GM13976 (cell line): ENCODE results near the gene EMX2.
"Not testable (repeated sequence)": the region's sequence is repeated elsewhere in the genome, so short reads cannot be mapped to it uniquely, and the experiment has no call there.

Experiments used
- DNase-seq: peaks from one replicate; pipeline ENCODE4 v3.0.0; 2012; ENCODE audit warnings: low spot score
- in situ Hi-C: fragments of 300-500 bp; cut with MboI; formaldehyde crosslinking; loops from one replicate; pipeline ENCODE4 v1.12.0; 2022; ENCODE audit warnings: low sequenced_read_pairs, mixed read lengths, inconsistent platforms; ENCODE audit not compliant: unreplicated experiment
- TF ChIP-seq, protein P1 (sequence below): IDR thresholded peaks from 2 replicates; pipeline ENCODE4 v1.5.1; 2012; ENCODE audit warnings: borderline replicate concordance, mild to moderate bottlenecking; ENCODE audit not compliant: insufficient read depth; ENCODE audit errors: extremely low read depth, missing control alignments, control extremely low read depth

Gene EMX2

DNA sequence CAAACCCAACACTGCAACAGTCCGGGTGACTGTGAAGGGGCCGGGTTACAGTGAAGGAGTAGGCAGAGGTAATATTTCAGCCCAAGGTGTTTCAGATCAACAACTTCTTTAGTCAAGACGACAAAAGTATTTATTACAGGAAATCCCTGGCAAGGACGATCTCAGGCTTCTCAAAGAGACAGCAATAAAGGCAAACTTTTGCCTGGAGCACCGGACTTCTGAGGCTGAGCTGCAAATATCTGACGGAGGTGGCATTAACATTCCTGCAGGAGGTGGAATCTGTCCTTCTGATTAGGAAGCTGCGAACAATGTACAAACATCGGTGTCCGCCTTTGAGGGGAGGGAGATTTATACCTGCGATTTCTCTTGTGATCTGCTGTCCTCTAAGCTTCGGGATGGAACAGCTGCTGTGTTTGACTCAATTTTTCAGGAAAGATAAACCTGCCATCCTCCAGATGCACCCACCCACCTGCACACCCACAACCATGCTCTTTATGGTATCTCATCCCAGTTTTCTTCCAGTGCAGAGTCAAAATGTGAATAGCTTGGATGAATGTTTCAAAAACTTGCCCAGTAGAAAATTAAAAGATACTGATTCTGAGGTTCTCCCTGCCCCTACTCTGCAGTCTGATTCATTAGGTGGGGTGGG, 32.1 kb downstream of the EMX2 start:
- TF ChIP-seq, protein P1, sequence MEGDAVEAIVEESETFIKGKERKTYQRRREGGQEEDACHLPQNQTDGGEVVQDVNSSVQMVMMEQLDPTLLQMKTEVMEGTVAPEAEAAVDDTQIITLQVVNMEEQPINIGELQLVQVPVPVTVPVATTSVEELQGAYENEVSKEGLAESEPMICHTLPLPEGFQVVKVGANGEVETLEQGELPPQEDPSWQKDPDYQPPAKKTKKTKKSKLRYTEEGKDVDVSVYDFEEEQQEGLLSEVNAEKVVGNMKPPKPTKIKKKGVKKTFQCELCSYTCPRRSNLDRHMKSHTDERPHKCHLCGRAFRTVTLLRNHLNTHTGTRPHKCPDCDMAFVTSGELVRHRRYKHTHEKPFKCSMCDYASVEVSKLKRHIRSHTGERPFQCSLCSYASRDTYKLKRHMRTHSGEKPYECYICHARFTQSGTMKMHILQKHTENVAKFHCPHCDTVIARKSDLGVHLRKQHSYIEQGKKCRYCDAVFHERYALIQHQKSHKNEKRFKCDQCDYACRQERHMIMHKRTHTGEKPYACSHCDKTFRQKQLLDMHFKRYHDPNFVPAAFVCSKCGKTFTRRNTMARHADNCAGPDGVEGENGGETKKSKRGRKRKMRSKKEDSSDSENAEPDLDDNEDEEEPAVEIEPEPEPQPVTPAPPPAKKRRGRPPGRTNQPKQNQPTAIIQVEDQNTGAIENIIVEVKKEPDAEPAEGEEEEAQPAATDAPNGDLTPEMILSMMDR = no peak
- no peak for DNase-seq
- in situ Hi-C loops = no loop called here

DNA sequence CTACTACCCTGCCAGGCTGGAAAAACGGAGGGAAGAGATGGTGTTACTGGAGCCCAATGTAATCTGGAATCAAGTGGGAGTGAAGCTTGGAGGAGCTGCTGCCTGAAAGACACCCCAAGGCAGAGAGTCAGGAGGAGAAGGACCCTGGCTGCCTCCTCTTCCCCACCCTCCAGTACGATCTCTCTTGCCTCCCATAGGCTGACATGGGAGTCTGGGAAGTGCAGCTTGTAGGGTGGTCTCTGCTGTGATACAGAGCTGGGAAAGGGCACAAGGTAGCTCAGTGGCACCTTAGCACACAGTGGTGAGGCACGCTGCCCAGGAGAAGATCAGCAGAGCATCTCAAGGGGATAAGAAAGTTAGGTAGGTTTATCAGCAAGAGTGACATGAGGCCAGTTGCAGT, 35.9 kb downstream of the EMX2 start:
- TF ChIP-seq, protein P1 = no peak
- in situ Hi-C loops = no loop called here
- no peak for DNase-seq

DNA sequence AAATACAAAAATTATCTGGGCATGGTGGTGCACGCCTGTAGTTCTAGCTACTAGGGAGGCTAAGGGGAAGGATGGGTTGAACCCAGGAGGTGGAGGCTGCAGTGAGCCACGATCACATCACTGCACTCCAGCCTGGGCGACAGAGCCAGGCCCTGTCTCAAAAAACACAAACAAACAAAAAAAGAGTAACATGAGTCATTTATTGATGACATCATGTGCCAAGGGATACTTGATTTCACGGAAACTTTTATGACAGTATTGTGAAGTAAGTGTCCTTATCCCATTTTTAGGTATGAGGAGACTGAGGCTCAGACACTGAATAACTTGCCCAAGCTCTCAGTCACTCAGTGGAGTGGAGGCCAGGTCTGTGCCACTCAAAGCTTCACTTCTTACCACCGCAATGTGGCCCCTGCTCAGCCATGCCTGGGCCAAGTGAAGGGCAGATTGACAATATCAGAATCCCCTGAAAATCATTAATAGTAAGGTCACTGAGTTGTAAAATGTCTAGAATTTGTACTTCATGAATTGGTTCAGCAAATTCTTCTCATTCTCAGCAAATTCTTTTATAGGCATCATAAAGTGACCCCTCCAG, 36.5 kb downstream of the EMX2 start:
- TF ChIP-seq, protein P1 = no peak
- no peak for DNase-seq
- in situ Hi-C loops = no loop called here

DNA sequence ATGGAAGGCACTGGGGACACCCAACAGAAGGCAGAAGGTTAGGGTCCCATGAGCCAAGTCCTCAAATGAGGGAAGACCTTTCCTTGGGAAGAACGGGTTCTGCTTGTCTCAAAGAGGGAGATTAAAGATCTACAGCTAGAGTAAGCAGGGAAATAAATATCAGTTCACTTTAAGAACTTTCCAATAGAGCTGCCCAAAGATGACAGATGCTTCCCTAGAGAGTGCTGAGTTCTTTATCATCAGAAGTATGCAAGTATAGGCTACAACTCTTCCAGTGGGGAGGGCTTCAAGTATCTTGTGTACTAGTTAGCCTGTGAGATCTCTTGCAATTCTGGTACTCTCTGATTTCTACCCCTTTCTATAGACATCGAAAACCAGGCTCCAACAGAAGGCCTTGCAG, 39.4 kb downstream of the EMX2 start:
- DNase-seq = no peak
- TF ChIP-seq, protein P1 = no peak
- in situ Hi-C loops = no loop called here

DNA sequence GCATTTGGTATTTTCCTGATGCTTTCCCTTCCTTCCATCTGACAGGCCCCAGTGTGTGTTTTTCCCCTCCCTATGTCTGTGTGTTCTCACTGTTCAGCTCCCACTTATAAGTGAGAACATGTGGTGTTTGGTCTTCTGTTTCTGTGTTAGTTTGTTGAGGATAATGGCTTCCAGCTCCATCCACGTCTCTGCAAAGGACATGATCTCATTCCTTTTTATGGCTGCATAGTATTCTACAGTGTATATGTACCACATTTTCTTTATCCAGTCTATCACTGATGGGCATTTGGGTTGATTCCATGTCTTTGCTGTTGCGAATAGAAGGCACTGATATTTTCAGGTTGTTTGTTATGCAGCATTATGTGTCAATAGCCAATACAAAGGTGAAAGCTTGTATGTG, 42.3 kb downstream of the EMX2 start:
- DNase-seq, in situ Hi-C loops: not testable (repeated sequence)

DNA sequence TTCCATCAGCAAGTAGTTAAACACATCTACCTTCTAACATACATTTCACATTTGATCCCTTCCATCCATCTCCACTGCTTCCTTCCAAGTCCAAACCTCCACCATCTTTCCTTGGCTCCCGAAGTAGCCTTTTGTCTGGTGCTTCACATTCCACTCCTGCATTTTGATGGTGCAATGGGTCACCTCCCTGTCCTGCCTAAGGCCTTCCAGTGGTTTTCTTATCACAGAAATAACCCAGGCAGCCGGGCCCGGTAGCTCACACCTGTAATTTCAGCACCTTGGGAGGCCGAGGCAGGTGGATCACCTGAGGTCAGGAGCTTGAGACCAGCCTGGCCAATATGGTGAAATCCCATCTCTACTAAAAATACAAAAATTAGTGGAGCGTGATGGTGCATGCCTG, 44.5 kb downstream of the EMX2 start:
- DNase-seq = no peak
- in situ Hi-C loops = no loop called here
- TF ChIP-seq, protein P1 = no peak

DNA sequence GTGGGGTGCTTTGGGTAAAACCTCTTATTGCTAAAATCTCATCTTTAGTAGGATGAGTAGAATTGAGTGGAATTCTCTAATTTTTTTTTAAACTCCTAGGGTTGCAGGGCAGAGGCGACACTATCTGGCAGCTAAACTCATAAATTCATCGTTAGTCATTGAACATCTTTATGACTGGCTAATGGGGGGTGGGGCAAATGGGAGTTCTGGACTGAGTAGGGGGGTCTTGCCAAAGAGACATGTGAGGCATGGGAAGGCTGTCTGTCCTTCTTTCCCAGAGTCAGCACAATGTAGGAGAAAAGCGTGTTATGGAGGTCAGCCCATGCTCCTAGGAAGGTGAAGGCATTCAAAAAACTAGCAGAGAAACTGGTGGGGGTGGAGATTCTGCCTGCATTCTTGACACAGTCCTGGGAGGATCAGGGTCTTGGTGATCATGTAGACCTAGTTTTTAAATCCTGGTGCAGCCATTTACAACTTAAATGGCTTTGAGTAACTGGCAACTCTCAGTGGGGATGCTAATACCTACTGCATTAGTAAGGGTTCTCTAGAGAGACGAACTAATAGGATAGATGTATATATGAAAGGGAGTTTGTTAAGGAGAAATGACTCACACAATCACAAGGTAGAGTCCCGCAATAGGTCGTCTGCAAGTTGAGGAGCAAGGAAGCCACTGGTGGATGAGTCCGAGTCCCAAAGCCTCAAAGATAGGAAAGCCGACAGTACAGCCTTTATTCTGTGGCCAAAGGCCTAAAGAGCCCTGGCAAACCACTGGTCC, 47.7 kb downstream of the EMX2 start:
- no peak for DNase-seq
- TF ChIP-seq, protein P1 = no peak
- in situ Hi-C loops = no loop called here
